Tibial nerve (tissue), 4 donors: Measurements from ENCODE around the gene ZC2HC1C. TPM values are rescaled to one million over a fixed set of nuclear protein-coding genes. Genes with fewer than 3 reads are reported as not detected.

Source experiments
- DNase-seq, 2 donors: peaks; one replicate each; pipeline ENCODE4 v3.0.0-alpha.2; 2019; ENCODE audit warnings: low spot score in 2 of 2
- H3K27ac ChIP-seq, 4 donors: fragments of 200-600 bp; sonication (generic) in 3 of 4; one replicate each; pipeline ENCODE4 v1.5.1; 2017 to 2019; ENCODE audit warnings: mild to moderate bottlenecking in 1 of 4
- H3K27me3 ChIP-seq, 2 donors: fragments of 200-600 bp; sonication (generic) in 1 of 2; one replicate each; pipeline versions ENCODE4 v1.5.1 to v1.6.0; 2017 to 2019
- H3K36me3 ChIP-seq, 3 donors: fragments of 200-600 bp; sonication (generic); one replicate each; pipeline ENCODE4 v1.5.1; 2018 to 2019
- H3K4me1 ChIP-seq, 4 donors: fragments of 200-600 bp; sonication (generic) in 3 of 4; one replicate each; pipeline ENCODE4 v1.5.1; 2017 to 2019
- H3K4me3 ChIP-seq, 4 donors: fragments of 200-600 bp; sonication (generic) in 3 of 4; one replicate each; pipeline ENCODE4 v1.5.1; 2017 to 2019; ENCODE audit warnings: mild to moderate bottlenecking in 1 of 4, moderate library complexity in 1 of 4
- H3K9me3 ChIP-seq, 4 donors: fragments of 200-600 bp; sonication (generic) in 3 of 4; one replicate each; pipeline ENCODE4 v1.5.1; 2017 to 2019
- EP300 ChIP-seq, 2 donors: sonication (generic); formaldehyde crosslinking; IDR thresholded peaks; one replicate each; pipeline ENCODE4 v1.6.1; 2017; ENCODE audit warnings: antibody characterized with exemption in 2 of 2, mild to moderate bottlenecking in 1 of 2
- POLR2A ChIP-seq, 2 donors: fragments of 450-650 bp; IDR thresholded peaks; one replicate each; pipeline ENCODE4 v1.6.1; 2017; ENCODE audit warnings: antibody characterized with exemption in 2 of 2, mild to moderate bottlenecking in 2 of 2, moderate library complexity in 2 of 2
- WGBS, 2 donors: methylation state at CpG; one replicate each; pipeline ENCODE4 v1.1.5; 2018; 5-methylcytosine and 5-hydroxymethylcytosine counted together
- small RNA-seq: library from RNA; depleted of rRNA; stranded (forward); fragments of <200 nt; gene quantifications from one replicate; pipeline ENCODE3, GENCODE V24; 2016
- total RNA-seq, 4 donors: library from RNA; depleted of rRNA; stranded (reverse); fragments of >200 nt; gene quantifications; one replicate each; pipeline ENCODE4 v1.1.0, GENCODE V29; 2016
- TF ChIP-seq, protein P1 (sequence below), 5 experiments: fragments of 200-600 bp in 3 of 5; fragments of 450-650 bp in 2 of 5; sonication (generic) in 3 of 5; IDR thresholded peaks; one replicate each; pipeline ENCODE4 v1.5.1; 2016 to 2019; ENCODE audit warnings: antibody characterized with exemption in 5 of 5, mild to moderate bottlenecking in 3 of 5, moderate library complexity in 2 of 5

ZC2HC1C gene
- total RNA-seq, 4 donors from 2014 or later, result 0.78 to 3.1 (median 1.2) TPM

DNA sequence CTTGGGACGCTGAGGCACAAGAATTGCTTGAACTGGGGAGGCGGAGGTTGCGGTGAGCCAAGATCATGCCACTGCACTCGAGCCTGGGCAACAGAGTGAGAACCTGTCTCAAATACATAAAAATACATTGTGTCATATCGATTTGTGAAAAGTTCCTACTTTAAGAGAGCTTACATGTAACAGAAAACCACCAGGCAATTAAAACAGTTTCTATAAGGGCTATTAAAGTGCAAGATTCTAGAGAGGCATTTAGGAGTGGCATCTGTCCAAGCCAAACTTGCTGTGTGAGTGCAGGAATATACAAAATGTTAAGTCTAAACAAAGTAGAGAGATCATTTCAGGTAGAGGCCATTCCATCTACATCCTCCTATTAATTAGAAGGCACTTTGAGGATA, 59.2 kb downstream of the ZC2HC1C start:
- H3K4me3 ChIP-seq, result no peak overlapping the region
- no peak for TF ChIP-seq EP300 (IDR thresholded peaks at IDR 0.05)
- TF ChIP-seq, protein P1, sequence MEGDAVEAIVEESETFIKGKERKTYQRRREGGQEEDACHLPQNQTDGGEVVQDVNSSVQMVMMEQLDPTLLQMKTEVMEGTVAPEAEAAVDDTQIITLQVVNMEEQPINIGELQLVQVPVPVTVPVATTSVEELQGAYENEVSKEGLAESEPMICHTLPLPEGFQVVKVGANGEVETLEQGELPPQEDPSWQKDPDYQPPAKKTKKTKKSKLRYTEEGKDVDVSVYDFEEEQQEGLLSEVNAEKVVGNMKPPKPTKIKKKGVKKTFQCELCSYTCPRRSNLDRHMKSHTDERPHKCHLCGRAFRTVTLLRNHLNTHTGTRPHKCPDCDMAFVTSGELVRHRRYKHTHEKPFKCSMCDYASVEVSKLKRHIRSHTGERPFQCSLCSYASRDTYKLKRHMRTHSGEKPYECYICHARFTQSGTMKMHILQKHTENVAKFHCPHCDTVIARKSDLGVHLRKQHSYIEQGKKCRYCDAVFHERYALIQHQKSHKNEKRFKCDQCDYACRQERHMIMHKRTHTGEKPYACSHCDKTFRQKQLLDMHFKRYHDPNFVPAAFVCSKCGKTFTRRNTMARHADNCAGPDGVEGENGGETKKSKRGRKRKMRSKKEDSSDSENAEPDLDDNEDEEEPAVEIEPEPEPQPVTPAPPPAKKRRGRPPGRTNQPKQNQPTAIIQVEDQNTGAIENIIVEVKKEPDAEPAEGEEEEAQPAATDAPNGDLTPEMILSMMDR (IDR thresholded peaks at IDR 0.05), result no peak
- no peak for TF ChIP-seq POLR2A (IDR thresholded peaks at IDR 0.05)
- peaks cover 4 to 71% (median 17%) of the 10 kb centered on the region in 4 donors for H3K4me1 ChIP-seq
- peaks cover 0 to 20% (median under 1%) of the 10 kb centered on the region in 3 donors for H3K36me3 ChIP-seq
- H3K27me3 ChIP-seq, result no peaks in the 10 kb centered on the region
- WGBS, 2 donors, result 90 to 92% methylated on average over 5 of the region's 5 CpGs
- H3K27ac ChIP-seq, result peak overlapping the region in 1 of 4 donors; percentile 95
- DNase-seq, result no peak
- no peaks in the 10 kb centered on the region for H3K9me3 ChIP-seq

Small RNAs within 50 kb of the gene (small RNA-seq; reads per million reads assigned to genes)
- gene HIF1AP1 (not detected), gene RNU6-689P (not detected)

Other genes with a start within 250 kb of the ZC2HC1C start
- gene PROX2, start 193.5 kb upstream of the ZC2HC1C start, total RNA-seq, result not detected
- 10 to 100 TPM; 73.5 to 94.8 (median 87.2) TPM for gene DLST, start 187.7 kb upstream of the ZC2HC1C start, total RNA-seq
- 10 to 100 TPM in 2 of 4 donors, 1 to 10 TPM in 2; 2.0 to 20.7 (median 7.7) TPM for gene RPS6KL1, start 146.4 kb upstream of the ZC2HC1C start, total RNA-seq
- gene PGF, start 114.0 kb upstream of the ZC2HC1C start, total RNA-seq, result 10 to 100 TPM; 13.2 to 39.5 (median 18.0) TPM
- 10 to 100 TPM; 26.1 to 44.9 (median 36.1) TPM for gene EIF2B2, start 66.7 kb upstream of the ZC2HC1C start, total RNA-seq
- 10 to 100 TPM; 26.4 to 48.1 (median 36.0) TPM for gene MLH3, start 18.2 kb upstream of the ZC2HC1C start, total RNA-seq
- gene ACYP1, start 5.6 kb upstream of the ZC2HC1C start, total RNA-seq, result 10 to 100 TPM in 2 of 4 donors, 1 to 10 TPM in 2; 4.2 to 24.3 (median 9.9) TPM
- gene NEK9, start 57.4 kb downstream of the ZC2HC1C start, total RNA-seq, result 100 to 1,000 TPM in 2 of 4 donors, 10 to 100 TPM in 2; 76.1 to 109 (median 94.4) TPM
- gene TMED10, start 107.0 kb downstream of the ZC2HC1C start, total RNA-seq, result 100 to 1,000 TPM; 262 to 296 (median 280) TPM
- gene FOS, start 209.2 kb downstream of the ZC2HC1C start, total RNA-seq, result 1,000 to 10,000 TPM in 1 of 4 donors, 100 to 1,000 TPM in 3; 373 to 1,352 (median 619) TPM